ENCODE results near the gene ZNRF1. TPM values are rescaled to one million over a fixed set of nuclear protein-coding genes. Genes with fewer than 3 reads are reported as not detected.

The ZNRF1 gene
- polyA plus RNA-seq, 1 donor = 14.0 TPM

DNA sequence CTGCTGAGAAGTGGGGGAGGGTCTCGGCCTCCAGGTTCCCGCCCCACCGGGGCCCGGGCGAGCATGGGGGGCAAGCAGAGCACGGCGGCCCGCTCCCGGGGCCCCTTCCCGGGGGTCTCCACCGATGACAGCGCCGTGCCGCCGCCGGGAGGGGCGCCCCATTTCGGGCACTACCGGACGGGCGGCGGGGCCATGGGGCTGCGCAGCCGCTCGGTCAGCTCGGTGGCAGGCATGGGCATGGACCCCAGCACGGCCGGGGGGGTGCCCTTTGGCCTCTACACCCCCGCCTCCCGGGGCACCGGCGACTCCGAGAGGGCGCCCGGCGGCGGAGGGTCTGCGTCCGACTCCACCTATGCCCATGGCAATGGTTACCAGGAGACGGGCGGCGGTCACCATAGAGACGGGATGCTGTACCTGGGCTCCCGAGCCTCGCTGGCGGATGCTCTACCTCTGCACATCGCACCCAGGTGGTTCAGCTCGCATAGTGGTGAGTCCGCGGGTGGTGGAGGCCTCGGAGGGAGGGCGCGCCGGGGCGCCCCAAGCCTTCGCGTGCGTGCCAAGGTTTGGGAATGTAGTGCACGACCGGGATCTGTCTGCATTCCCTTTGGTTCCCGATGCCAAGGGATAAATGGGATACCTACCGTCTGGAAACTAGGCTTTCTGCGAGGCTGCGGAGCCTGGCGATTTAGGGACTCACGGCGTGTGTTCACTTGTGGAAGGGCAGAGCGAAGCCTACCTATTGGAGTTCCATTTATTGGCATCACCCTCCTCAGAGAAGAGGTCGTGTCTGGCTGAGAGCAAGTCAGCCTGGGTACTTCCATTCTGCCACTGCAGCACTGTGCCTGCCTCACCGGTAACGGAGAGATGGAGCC, 1.0 kb downstream of the ZNRF1 start:
- Histone ChIP-seq H3K4me1 (ENCODE audit: control insufficient read depth, insufficient read depth, low read length) (peaks cover 15% of the 10 kb centered on the region), H3K36me3 (ENCODE audit: control insufficient read depth, insufficient read depth, low read length) (peaks cover 3% of the 10 kb centered on the region)
- peak in 1 of 2 donors; percentile 55 for DNase-seq

DNA sequence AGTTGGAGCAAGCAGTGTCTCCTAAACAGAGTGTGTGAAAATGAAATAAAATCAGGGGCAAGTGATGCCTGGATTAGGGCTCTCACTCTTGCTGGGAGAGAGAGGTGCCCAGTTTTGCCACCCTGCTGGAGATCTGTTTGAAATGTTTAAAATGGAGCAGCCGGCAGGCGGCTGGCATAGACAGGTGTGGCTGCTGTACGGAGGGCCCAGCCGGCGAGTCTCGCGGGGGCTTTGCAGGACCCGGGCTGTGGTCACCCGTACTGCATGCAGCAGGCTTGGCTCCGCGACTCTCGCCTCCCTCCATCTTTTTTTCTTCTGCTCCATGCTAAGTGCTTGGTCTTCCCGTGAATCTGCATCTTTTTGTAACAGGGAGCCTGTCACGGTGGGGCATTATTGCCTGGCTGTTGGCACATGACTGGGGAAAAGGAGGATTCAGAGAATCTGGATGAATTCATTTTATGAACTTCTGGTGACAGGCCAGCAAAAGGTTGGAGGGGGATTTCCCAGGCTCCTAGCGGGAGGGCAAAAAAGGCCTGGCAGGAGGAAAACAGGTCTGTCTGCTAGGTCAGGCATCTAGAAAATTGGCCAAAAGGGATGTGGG, 1.8 kb downstream of the ZNRF1 start:
- Histone ChIP-seq H3K4me1 (ENCODE audit: control insufficient read depth, insufficient read depth, low read length) (peaks cover 15% of the 10 kb centered on the region), H3K27me3 (ENCODE audit: control insufficient read depth, insufficient read depth, low read length) (peaks cover 13% of the 10 kb centered on the region), H3K9me3 (ENCODE audit: control insufficient read depth, low read depth, low read length) (no peaks in the 10 kb centered on the region), H3K36me3 (ENCODE audit: control insufficient read depth, insufficient read depth, low read length) (peaks cover 3% of the 10 kb centered on the region), H3K4me3 (ENCODE audit: low read length) (peak overlapping the region; percentile 64), H3K27ac (ENCODE audit: low read length) (no peak overlapping the region)
- 60% methylated on average over 1 of the region's 15 CpGs for WGBS (ENCODE audit: insufficient coverage, low lambda C conversion rate)
- DNase-seq = peak in 1 of 2 donors; percentile 15

More for the DNA sequence above, 1.0 kb downstream of the ZNRF1 start:
- peak overlapping the region; percentile 64 for H3K4me3 ChIP-seq (ENCODE audit: low read length)
- no peaks in the 10 kb centered on the region for H3K9me3 ChIP-seq (ENCODE audit: control insufficient read depth, low read depth, low read length)
- peaks cover 13% of the 10 kb centered on the region for H3K27me3 ChIP-seq (ENCODE audit: control insufficient read depth, insufficient read depth, low read length)
- H3K27ac ChIP-seq (ENCODE audit: low read length) = no peak overlapping the region
- no CpG with 5 or more reads among the region's 71 CpGs for WGBS (ENCODE audit: insufficient coverage, low lambda C conversion rate)

DNA sequence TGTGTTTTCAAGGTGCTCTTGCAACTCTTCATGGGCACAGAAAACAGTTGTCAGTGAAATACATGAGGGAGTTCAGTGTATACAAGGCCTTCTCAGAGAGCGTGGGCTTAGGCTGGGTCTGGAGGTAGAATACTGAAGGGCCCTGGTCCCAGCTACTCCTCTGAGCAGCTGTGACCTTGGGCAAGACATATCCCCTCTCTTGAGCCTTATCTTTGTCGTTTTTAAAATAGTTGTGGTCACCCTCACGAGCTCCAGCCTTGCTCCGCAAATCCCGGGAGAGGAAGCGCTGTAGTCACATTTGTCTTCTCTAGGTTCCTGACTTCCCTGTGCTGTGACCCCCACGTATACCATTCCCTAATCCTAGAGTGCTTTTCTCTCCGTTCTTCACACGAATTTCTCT, 3.6 kb downstream of the ZNRF1 start:
- WGBS (ENCODE audit: insufficient coverage, low lambda C conversion rate) = 60% methylated on average over 1 of the region's 9 CpGs
- Histone ChIP-seq H3K9me3 (ENCODE audit: control insufficient read depth, low read depth, low read length) (no peaks in the 10 kb centered on the region), H3K27ac (ENCODE audit: low read length) (no peak overlapping the region), H3K27me3 (ENCODE audit: control insufficient read depth, insufficient read depth, low read length) (peaks cover 13% of the 10 kb centered on the region), H3K4me3 (ENCODE audit: low read length) (no peak overlapping the region), H3K4me1 (ENCODE audit: control insufficient read depth, insufficient read depth, low read length) (peaks cover 15% of the 10 kb centered on the region), H3K36me3 (ENCODE audit: control insufficient read depth, insufficient read depth, low read length) (peaks cover 3% of the 10 kb centered on the region)
- DNase-seq = no peak

DNA sequence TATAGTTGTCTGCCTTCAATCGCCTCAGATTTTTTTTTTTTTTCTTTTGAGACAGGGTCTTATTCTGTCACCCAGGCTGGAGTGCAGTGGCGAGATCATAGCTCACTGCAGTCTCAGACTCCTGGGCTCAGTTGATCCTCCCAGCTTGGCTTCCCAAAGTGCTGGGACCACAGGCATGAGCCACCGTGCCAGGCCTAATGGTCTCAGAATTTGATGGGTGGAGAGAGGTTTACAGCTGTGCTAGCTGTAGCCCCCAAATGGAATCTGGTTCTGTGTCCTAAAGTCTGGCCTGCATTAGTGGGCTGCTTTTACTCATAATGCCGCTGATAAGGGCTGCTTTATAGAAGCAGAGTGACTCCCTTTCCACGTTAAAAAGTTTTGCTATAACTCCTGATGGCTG, 5.1 kb downstream of the ZNRF1 start:
- 100% methylated on average over 1 of the region's 5 CpGs for WGBS (ENCODE audit: insufficient coverage, low lambda C conversion rate)

DNA sequence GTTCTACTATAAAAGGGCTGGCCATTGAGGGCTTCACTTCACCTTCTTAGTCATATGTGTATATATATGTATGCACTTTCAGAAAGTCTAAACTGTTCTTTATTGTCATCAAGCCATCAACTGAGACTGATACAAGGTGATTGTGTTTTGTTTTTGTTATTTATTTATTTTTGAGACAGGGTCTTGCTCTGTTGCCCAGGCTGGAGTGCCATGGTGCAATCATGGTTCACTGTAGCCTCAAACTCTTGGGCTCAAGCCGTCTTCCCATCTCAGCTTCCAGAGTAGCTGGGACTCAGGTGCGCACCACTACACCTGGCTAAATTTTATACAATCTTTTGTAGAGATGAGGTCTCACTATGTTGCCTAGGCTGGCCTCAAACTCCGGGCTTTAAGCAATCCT, 5.6 kb downstream of the ZNRF1 start:
- H3K27me3 ChIP-seq (ENCODE audit: control insufficient read depth, insufficient read depth, low read length) = peaks cover 13% of the 10 kb centered on the region
- H3K36me3 ChIP-seq (ENCODE audit: control insufficient read depth, insufficient read depth, low read length) = peaks cover 3% of the 10 kb centered on the region
- H3K9me3 ChIP-seq (ENCODE audit: control insufficient read depth, low read depth, low read length) = no peaks in the 10 kb centered on the region
- H3K4me3 ChIP-seq (ENCODE audit: low read length) = no peak overlapping the region
- no CpG with 5 or more reads among the region's 3 CpGs for WGBS (ENCODE audit: insufficient coverage, low lambda C conversion rate)
- peaks cover 12% of the 10 kb centered on the region for H3K4me1 ChIP-seq (ENCODE audit: control insufficient read depth, insufficient read depth, low read length)
- DNase-seq = no peak
- H3K27ac ChIP-seq (ENCODE audit: low read length) = no peak overlapping the region

More for the DNA sequence above, 5.1 kb downstream of the ZNRF1 start:
- Histone ChIP-seq H3K9me3 (ENCODE audit: control insufficient read depth, low read depth, low read length) (no peaks in the 10 kb centered on the region), H3K27me3 (ENCODE audit: control insufficient read depth, insufficient read depth, low read length) (peaks cover 13% of the 10 kb centered on the region), H3K27ac (ENCODE audit: low read length) (no peak overlapping the region), H3K36me3 (ENCODE audit: control insufficient read depth, insufficient read depth, low read length) (peaks cover 3% of the 10 kb centered on the region), H3K4me3 (ENCODE audit: low read length) (no peak overlapping the region), H3K4me1 (ENCODE audit: control insufficient read depth, insufficient read depth, low read length) (peaks cover 12% of the 10 kb centered on the region)
- no peak for DNase-seq

DNA sequence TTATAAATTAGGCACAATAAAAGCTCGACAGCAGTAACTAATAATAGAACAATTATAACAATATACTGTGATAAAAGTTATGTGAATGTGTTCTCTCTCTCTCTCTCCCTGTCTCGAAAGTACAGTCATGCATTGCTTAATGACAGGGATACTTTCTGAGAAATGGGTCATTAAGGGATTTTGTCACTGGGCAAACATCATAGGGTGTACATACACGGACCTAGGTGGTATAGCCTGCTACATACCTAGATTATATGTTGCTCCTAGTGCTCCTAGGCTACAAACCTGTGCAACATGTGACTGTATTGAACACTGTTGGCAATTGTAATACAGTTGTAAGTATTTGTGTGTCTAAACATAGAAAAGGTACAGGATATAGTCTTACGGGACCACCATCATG, 6.9 kb downstream of the ZNRF1 start:
- DNase-seq = no peak
- H3K4me3 ChIP-seq (ENCODE audit: low read length) = no peak overlapping the region
- no peak overlapping the region for H3K27ac ChIP-seq (ENCODE audit: low read length)
- H3K9me3 ChIP-seq (ENCODE audit: control insufficient read depth, low read depth, low read length) = no peaks in the 10 kb centered on the region
- 100% methylated on average over 1 of the region's 4 CpGs for WGBS (ENCODE audit: insufficient coverage, low lambda C conversion rate)
- peaks cover 3% of the 10 kb centered on the region for H3K27me3 ChIP-seq (ENCODE audit: control insufficient read depth, insufficient read depth, low read length)
- peaks cover 3% of the 10 kb centered on the region for H3K4me1 ChIP-seq (ENCODE audit: control insufficient read depth, insufficient read depth, low read length)
- peaks cover 3% of the 10 kb centered on the region for H3K36me3 ChIP-seq (ENCODE audit: control insufficient read depth, insufficient read depth, low read length)

DNA sequence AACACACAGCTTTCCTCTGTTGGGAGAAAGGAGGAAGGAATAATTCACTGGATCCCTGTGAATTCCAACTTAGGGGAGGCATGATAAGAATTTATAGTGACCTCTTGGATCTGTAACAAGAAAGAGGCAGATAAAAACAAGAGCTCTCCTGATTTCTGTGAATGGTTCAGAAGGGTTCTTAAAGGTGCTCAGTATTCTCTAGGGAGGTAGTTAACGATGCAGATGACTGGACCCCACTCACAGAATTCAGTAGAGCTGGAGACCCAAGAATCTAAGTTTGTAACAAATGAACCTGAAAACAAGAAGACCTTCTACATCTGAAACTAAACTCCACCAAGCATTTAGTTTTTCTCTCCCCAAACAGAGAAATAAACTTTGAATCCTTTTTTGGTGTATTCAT, 8.6 kb downstream of the ZNRF1 start:
- 100% methylated on average over 1 of the region's 1 CpG for WGBS (ENCODE audit: insufficient coverage, low lambda C conversion rate)
- H3K36me3 ChIP-seq (ENCODE audit: control insufficient read depth, insufficient read depth, low read length) = peaks cover 3% of the 10 kb centered on the region
- no peak overlapping the region for H3K27ac ChIP-seq (ENCODE audit: low read length)
- H3K9me3 ChIP-seq (ENCODE audit: control insufficient read depth, low read depth, low read length) = no peaks in the 10 kb centered on the region
- no peaks in the 10 kb centered on the region for H3K4me1 ChIP-seq (ENCODE audit: control insufficient read depth, insufficient read depth, low read length)
- DNase-seq = no peak
- H3K27me3 ChIP-seq (ENCODE audit: control insufficient read depth, insufficient read depth, low read length) = no peaks in the 10 kb centered on the region
- no peak overlapping the region for H3K4me3 ChIP-seq (ENCODE audit: low read length)

DNA sequence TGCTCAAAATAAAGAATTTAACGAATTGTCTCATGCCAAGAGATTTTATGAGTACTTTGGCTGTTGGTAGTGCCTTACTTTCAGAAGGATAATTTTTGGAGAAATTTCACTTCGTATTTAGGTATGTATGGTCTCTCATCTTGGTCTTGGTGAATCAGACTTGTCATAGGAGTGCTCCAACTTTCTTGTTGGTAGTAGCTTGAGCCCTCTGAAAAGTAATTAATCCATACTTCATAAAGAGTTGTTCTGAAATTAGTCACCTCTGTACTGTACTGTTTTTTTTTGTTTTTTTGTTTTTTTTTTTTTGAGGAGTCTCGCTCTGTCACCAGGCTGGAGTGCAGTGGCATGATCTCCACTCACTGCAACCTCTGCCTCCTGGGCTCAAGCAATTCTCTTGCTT, 11.6 kb downstream of the ZNRF1 start:
- H3K4me1 ChIP-seq (ENCODE audit: control insufficient read depth, insufficient read depth, low read length) = no peaks in the 10 kb centered on the region
- DNase-seq = no peak
- H3K27ac ChIP-seq (ENCODE audit: low read length) = no peak overlapping the region
- no peaks in the 10 kb centered on the region for H3K36me3 ChIP-seq (ENCODE audit: control insufficient read depth, insufficient read depth, low read length)
- no peaks in the 10 kb centered on the region for H3K9me3 ChIP-seq (ENCODE audit: control insufficient read depth, low read depth, low read length)
- no peak overlapping the region for H3K4me3 ChIP-seq (ENCODE audit: low read length)
- no peaks in the 10 kb centered on the region for H3K27me3 ChIP-seq (ENCODE audit: control insufficient read depth, insufficient read depth, low read length)
- no CpG with 5 or more reads among the region's 3 CpGs for WGBS (ENCODE audit: insufficient coverage, low lambda C conversion rate)

DNA sequence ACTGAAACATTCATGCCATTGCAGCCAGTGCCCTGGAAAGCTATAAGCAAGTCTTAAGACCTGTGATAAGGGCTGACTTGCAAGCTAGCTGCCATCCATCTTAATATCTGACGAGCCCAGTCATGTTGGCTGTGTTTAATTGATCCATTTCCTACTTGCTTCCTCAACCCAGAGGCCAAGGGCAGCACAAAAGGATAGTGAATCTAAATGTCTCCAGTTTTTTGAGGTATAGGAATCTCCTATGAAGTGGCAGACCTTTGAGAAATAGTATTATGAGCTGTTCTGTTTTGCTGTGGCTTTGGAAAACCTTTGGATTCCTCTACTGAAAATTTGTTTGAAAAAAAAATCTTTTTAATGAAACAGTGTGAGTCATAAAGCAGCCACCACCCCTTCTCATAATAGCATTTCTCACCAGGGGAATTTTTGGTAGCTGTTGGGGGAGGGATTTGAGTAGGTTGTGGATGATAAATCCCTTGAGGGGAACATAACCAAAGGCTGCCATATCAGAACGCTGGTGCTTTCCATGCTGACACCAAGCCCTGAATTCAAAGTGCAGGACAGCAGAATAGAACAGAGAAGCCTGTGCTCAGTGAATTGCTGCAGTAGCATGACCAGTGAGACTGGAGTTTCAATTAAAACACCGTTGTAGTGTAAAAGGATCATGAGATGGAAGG, 12.9 kb downstream of the ZNRF1 start:
- H3K27ac ChIP-seq (ENCODE audit: low read length) = no peak overlapping the region
- no peak overlapping the region for H3K4me3 ChIP-seq (ENCODE audit: low read length)
- H3K4me1 ChIP-seq (ENCODE audit: control insufficient read depth, insufficient read depth, low read length) = no peaks in the 10 kb centered on the region
- peak in 1 of 2 donors; percentile 9 for DNase-seq
- no CpG with 5 or more reads among the region's 3 CpGs for WGBS (ENCODE audit: insufficient coverage, low lambda C conversion rate)
- H3K36me3 ChIP-seq (ENCODE audit: control insufficient read depth, insufficient read depth, low read length) = no peaks in the 10 kb centered on the region
- no peaks in the 10 kb centered on the region for H3K27me3 ChIP-seq (ENCODE audit: control insufficient read depth, insufficient read depth, low read length)
- no peaks in the 10 kb centered on the region for H3K9me3 ChIP-seq (ENCODE audit: control insufficient read depth, low read depth, low read length)

DNA sequence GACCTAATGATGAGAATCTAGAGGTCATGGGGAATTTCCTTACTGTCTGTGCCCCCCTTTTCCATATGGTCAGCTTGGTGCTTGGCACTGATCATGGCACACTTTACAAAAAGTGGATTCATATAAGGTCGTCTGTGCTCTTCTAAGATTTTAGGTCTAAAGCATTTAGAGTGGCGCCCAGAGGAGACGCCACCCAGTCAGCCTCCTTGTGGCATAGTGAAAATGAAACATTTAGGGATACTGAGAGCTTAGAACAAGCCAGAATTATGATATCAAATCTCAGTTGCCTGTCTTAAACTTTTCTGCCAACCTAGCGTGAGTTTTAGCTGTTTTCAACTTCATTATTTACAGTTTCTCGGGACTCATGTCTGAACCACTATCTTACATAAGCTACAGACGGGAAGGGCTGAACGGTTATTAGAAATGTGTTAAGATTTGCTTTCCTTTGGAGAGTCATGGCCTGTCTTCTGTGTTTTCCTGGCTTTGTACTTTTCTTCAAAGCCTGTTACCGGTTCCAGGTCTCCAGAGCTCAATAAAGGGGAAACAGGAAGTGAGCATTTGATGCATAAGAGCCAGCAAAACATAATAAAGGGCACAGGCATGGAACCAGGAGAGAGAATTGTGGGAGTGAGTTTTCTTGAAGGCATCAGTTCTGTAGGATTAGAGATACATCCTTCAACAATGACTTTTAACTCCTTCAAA, 13.7 kb downstream of the ZNRF1 start:
- Histone ChIP-seq H3K36me3 (ENCODE audit: control insufficient read depth, insufficient read depth, low read length) (no peaks in the 10 kb centered on the region), H3K4me3 (ENCODE audit: low read length) (no peak overlapping the region), H3K4me1 (ENCODE audit: control insufficient read depth, insufficient read depth, low read length) (no peaks in the 10 kb centered on the region), H3K27me3 (ENCODE audit: control insufficient read depth, insufficient read depth, low read length) (no peaks in the 10 kb centered on the region), H3K9me3 (ENCODE audit: control insufficient read depth, low read depth, low read length) (no peaks in the 10 kb centered on the region), H3K27ac (ENCODE audit: low read length) (no peak overlapping the region)
- no peak for DNase-seq
- no CpG with 5 or more reads among the region's 8 CpGs for WGBS (ENCODE audit: insufficient coverage, low lambda C conversion rate)
